Activated CD8-positive, alpha-beta memory T cell treated with anti-CD3 and anti-CD28 coated beads for 1 hour (primary cell): ENCODE results near the gene P2RY11.
A peak's percentile ranks its signal among the peaks of the same experiment; 100 is the strongest.

ENCODE experiments used
- DNase-seq, 2 donors: peaks; one replicate each; pipeline ENCODE4 v3.0.0-alpha.2; 2020; ENCODE audit warnings: low read depth in 1 of 2; ENCODE audit errors: extremely low read depth in 1 of 2

Gene P2RY11

GRCh38 chr19:10111405-10111811 lies at the start of gene P2RY11:
P2RY11 (plus strand) TSS chr19:10111693; CDS start chr19:10111722, 29 bp downstream.
- DNase-seq: no peak

- DNase-seq: no peak
These were observed 49.7 kb upstream of the P2RY11 start for GRCh38 chr19:10061717-10062310.

- DNase-seq: no peak
These were observed 43.3 kb upstream of the P2RY11 start for GRCh38 chr19:10068205-10068604.

GRCh38 chr19:10069046-10069445 lies 42.4 kb upstream of the P2RY11 start:
- no peak for DNase-seq

- DNase-seq: no peak
These were observed 40.6 kb upstream of the P2RY11 start for GRCh38 chr19:10070730-10071446.

GRCh38 chr19:10074153-10074552 lies 37.3 kb upstream of the P2RY11 start:
- no peak for DNase-seq

GRCh38 chr19:10076535-10076934 lies 35.0 kb upstream of the P2RY11 start:
- DNase-seq: no peak

GRCh38 chr19:10078329-10078728 lies 33.2 kb upstream of the P2RY11 start:
- no peak for DNase-seq

- DNase-seq: no peak
These were observed 32.5 kb upstream of the P2RY11 start for GRCh38 chr19:10079031-10079453.

- DNase-seq: no peak
These were observed 27.6 kb upstream of the P2RY11 start for GRCh38 chr19:10083911-10084310.

GRCh38 chr19:10084803-10085202 lies 26.7 kb upstream of the P2RY11 start:
- no peak for DNase-seq

- peak in 1 of 2 donors; percentile 75 for DNase-seq
These were observed 25.6 kb upstream of the P2RY11 start, which contains the start of gene SHFL for GRCh38 chr19:10085641-10086590. SHFL (plus strand) TSS chr19:10086317; CDS start chr19:10086428, 111 bp downstream.

GRCh38 chr19:10086591-10087192 lies 24.8 kb upstream of the P2RY11 start:
- no peak for DNase-seq

- no peak for DNase-seq
These were observed 24.0 kb upstream of the P2RY11 start for GRCh38 chr19:10087296-10088061.

- no peak for DNase-seq
These were observed 22.4 kb upstream of the P2RY11 start for GRCh38 chr19:10088949-10089554.

- DNase-seq: no peak
These were observed 21.6 kb upstream of the P2RY11 start for GRCh38 chr19:10089801-10090375.

GRCh38 chr19:10091370-10091687 lies 20.2 kb upstream of the P2RY11 start:
- no peak for DNase-seq

GRCh38 chr19:10091895-10092641 lies 19.4 kb upstream of the P2RY11 start:
- DNase-seq: no peak
